ENCODE measurements around the gene UPK3B. TPM values are rescaled to one million over a fixed set of nuclear protein-coding genes. Genes with fewer than 3 reads are reported as not detected.
"Not testable (repeated sequence)": the region's sequence is repeated elsewhere in the genome, so short reads cannot be mapped to it uniquely, and the experiment has no call there.

The UPK3B gene
- total and polyA plus RNA-seq, 4 experiments from 2014 or later = 2.7 to 3.3 TPM; not detected in 2

- DNase-seq; H3K27me3 ChIP-seq (ENCODE audit: insufficient read depth, low read length); CTCF ChIA-PET (ENCODE audit: partially characterized antibody); H3K36me3 ChIP-seq (ENCODE audit: insufficient read depth, low read length); POLR2A ChIA-PET (ENCODE audit: partially characterized antibody); H3K27ac ChIP-seq (ENCODE audit: low read depth, low read length); H3K4me3 ChIP-seq (ENCODE audit: low read length in 2 of 2); intact Hi-C loops (cut with micrococcal nuclease); H3K9me3 ChIP-seq (ENCODE audit: control insufficient read depth in 1 of 2, low read length in 2 of 2); H3K4me1 ChIP-seq (ENCODE audit: insufficient read depth, low read length); H3K4me3 Mint-ChIP-seq; H3K9me3 Mint-ChIP-seq; H3K27me3 Mint-ChIP-seq: not testable (repeated sequence)
- Mint-ChIP-seq H3K36me3 (peaks cover 21 to 22% of the 10 kb centered on the region in 2 donors), H3K4me1 (peaks cover 17 to 44% (median 23%) of the 10 kb centered on the region in 4 donors), H3K27ac (peak overlapping the region in 1 of 7 donors; percentile 2)
Measured at GRCh38 chr7:76560157-76560556, 49.8 kb downstream of the UPK3B start.

- H3K9me3 ChIP-seq (ENCODE audit: control insufficient read depth in 1 of 2, low read length in 2 of 2); H3K4me3 ChIP-seq (ENCODE audit: low read length in 2 of 2); H3K27ac Mint-ChIP-seq; H3K4me1 ChIP-seq (ENCODE audit: insufficient read depth, low read length); H3K27ac ChIP-seq (ENCODE audit: low read depth, low read length); H3K36me3 ChIP-seq (ENCODE audit: insufficient read depth, low read length); DNase-seq; POLR2A ChIA-PET (ENCODE audit: partially characterized antibody); CTCF ChIA-PET (ENCODE audit: partially characterized antibody); intact Hi-C loops (cut with micrococcal nuclease); H3K27me3 ChIP-seq (ENCODE audit: insufficient read depth, low read length); H3K27me3 Mint-ChIP-seq; H3K9me3 Mint-ChIP-seq; H3K4me3 Mint-ChIP-seq: not testable (repeated sequence)
- Mint-ChIP-seq H3K4me1 (peaks cover 16 to 51% (median 23%) of the 10 kb centered on the region in 4 donors), H3K36me3 (peaks cover 18 to 24% of the 10 kb centered on the region in 2 donors)
Measured at GRCh38 chr7:76561342-76561741, 51.0 kb downstream of the UPK3B start.

- H3K27ac Mint-ChIP-seq; H3K9me3 Mint-ChIP-seq; H3K27ac ChIP-seq (ENCODE audit: low read depth, low read length); H3K4me1 ChIP-seq (ENCODE audit: insufficient read depth, low read length); CTCF ChIA-PET (ENCODE audit: partially characterized antibody); H3K9me3 ChIP-seq (ENCODE audit: control insufficient read depth in 1 of 2, low read length in 2 of 2); H3K4me3 Mint-ChIP-seq; H3K36me3 ChIP-seq (ENCODE audit: insufficient read depth, low read length); DNase-seq; H3K4me3 ChIP-seq (ENCODE audit: low read length in 2 of 2); intact Hi-C loops (cut with micrococcal nuclease); H3K27me3 ChIP-seq (ENCODE audit: insufficient read depth, low read length); H3K27me3 Mint-ChIP-seq; POLR2A ChIA-PET (ENCODE audit: partially characterized antibody): not testable (repeated sequence)
- peaks cover 11 to 22% of the 10 kb centered on the region in 2 donors for H3K36me3 Mint-ChIP-seq
- peaks cover 5 to 46% (median 14%) of the 10 kb centered on the region in 4 donors for H3K4me1 Mint-ChIP-seq
Measured at GRCh38 chr7:76565001-76565400, 54.6 kb downstream of the UPK3B start.

Other genes starting within 250 kb of the UPK3B start
- gene HSPB1, start 207.9 kb upstream of the UPK3B start, total RNA-seq = 10 to 100 TPM; 41.9 to 43.1 TPM
- 100 to 1,000 TPM in 1 of 2 donors, 10 to 100 TPM in 1; 49.7 to 111 TPM for gene HSPB1, start 207.9 kb upstream of the UPK3B start, polyA plus RNA-seq
- 10 to 100 TPM; 51.6 to 54.3 TPM for gene YWHAG, start 151.6 kb upstream of the UPK3B start, total RNA-seq
- 1 to 10 TPM in 1 of 2 donors, under 1 TPM in 1; 0.94 to 2.4 TPM for gene YWHAG, start 151.6 kb upstream of the UPK3B start, polyA plus RNA-seq
- not detected for gene SSC4D, start 100.9 kb upstream of the UPK3B start, total RNA-seq
- gene SSC4D, start 100.9 kb upstream of the UPK3B start, polyA plus RNA-seq = under 1 TPM in 1 of 2 donors, not detected in 1; 0.31 TPM
- 1 to 10 TPM; 2.8 to 6.1 TPM for gene ZP3, start 85.6 kb upstream of the UPK3B start, total RNA-seq
- gene ZP3, start 85.6 kb upstream of the UPK3B start, polyA plus RNA-seq = 1 to 10 TPM; 1.9 to 4.1 TPM
- 10 to 100 TPM; 44.6 to 47.6 TPM for gene DTX2, start 48.8 kb upstream of the UPK3B start, total RNA-seq
- 10 to 100 TPM in 1 of 2 donors, 1 to 10 TPM in 1; 4.7 to 16.2 TPM for gene DTX2, start 48.8 kb upstream of the UPK3B start, polyA plus RNA-seq
- gene SPDYE16, start 32.7 kb downstream of the UPK3B start, total RNA-seq = 1 to 10 TPM in 1 of 2 experiments, under 1 TPM in 1; 0.73 to 1.1 TPM
- under 1 TPM in 1 of 2 donors, not detected in 1; 0.21 TPM for gene SPDYE16, start 32.7 kb downstream of the UPK3B start, polyA plus RNA-seq
- gene POMZP3, start 116.7 kb downstream of the UPK3B start, total RNA-seq = 10 to 100 TPM; 20.4 to 21.6 TPM
- 1 to 10 TPM; 3.2 to 9.6 TPM for gene POMZP3, start 116.7 kb downstream of the UPK3B start, polyA plus RNA-seq